Measurements from ENCODE around the gene FKBP15. TPM values are rescaled to one million over a fixed set of nuclear protein-coding genes. Genes with fewer than 3 reads are reported as not detected.
"Not testable (repeated sequence)": the region's sequence is repeated elsewhere in the genome, so short reads cannot be mapped to it uniquely, and the experiment has no call there.

Gene FKBP15
- total RNA-seq, 1 donor from 2014 or later: 18.1 TPM

GRCh38 chr9:113125386-113126035, 95.6 kb downstream of the FKBP15 start:
- DNase-seq (no peak), ATAC-seq (ENCODE audit: poor library complexity) (no peak)
- intact Hi-C loops (cut with DNase I): no loop called here

- intact Hi-C loops (cut with DNase I): not testable (repeated sequence)
These were observed 102.2 kb downstream of the FKBP15 start for GRCh38 chr9:113118829-113119228.

More at GRCh38 chr9:113118829-113119228, 102.2 kb downstream of the FKBP15 start:
- not testable (repeated sequence) for DNase-seq; ATAC-seq (ENCODE audit: poor library complexity)

Other genes starting within 250 kb of the FKBP15 start
- gene ZNF883, start 209.1 kb downstream of the FKBP15 start, total RNA-seq: 5.7 TPM
- gene ZFP37, start 164.6 kb downstream of the FKBP15 start, total RNA-seq: 1.0 TPM
- 14.1 TPM for gene SLC31A2, start 70.3 kb downstream of the FKBP15 start, total RNA-seq
- gene SLC31A1, start 267 bp upstream of the FKBP15 start, total RNA-seq: 9.4 TPM
- gene CDC26, start 54.3 kb upstream of the FKBP15 start, total RNA-seq: 40.1 TPM
- gene PRPF4, start 54.4 kb upstream of the FKBP15 start, total RNA-seq: 11.0 TPM
- gene RNF183, start 82.1 kb upstream of the FKBP15 start, total RNA-seq: not detected
- gene WDR31, start 119.0 kb upstream of the FKBP15 start, total RNA-seq: 13.8 TPM
- 0.24 TPM for gene BSPRY, start 128.3 kb upstream of the FKBP15 start, total RNA-seq
- gene HDHD3, start 155.7 kb upstream of the FKBP15 start, total RNA-seq: 9.8 TPM
- 129 TPM for gene ALAD, start 180.0 kb upstream of the FKBP15 start, total RNA-seq
- 20.6 TPM for gene POLE3, start 189.4 kb upstream of the FKBP15 start, total RNA-seq
- gene C9orf43, start 189.5 kb upstream of the FKBP15 start, total RNA-seq: 0.27 TPM
- 138 TPM for gene RGS3, start 242.4 kb upstream of the FKBP15 start, total RNA-seq

Data from Right ventricle myocardium superior (tissue), 1 donor.